Panc1 (cell line): Measurements from ENCODE around the gene PARD3.

Experiments
- POLR2AphosphoS5 ChIP-seq: IDR thresholded peaks from 2 replicates; pipeline ENCODE4 v1.6.1; 2012; ENCODE audit warnings: mild to moderate bottlenecking, low read depth, low read length, moderate library complexity
- SIN3A ChIP-seq: IDR thresholded peaks from 2 replicates; pipeline ENCODE4 v1.6.1; 2012; ENCODE audit warnings: low read depth, mild to moderate bottlenecking, low read length, moderate library complexity, borderline replicate concordance; ENCODE audit not compliant: insufficient read depth
- TCF7L2 ChIP-seq: IDR thresholded peaks from 2 replicates; pipeline ENCODE4 v1.6.1; 2011; ENCODE audit warnings: mild to moderate bottlenecking, low read depth, low read length, inconsistent platforms
- TF ChIP-seq, protein P1 (sequence below): fragments of 450-650 bp; IDR thresholded peaks from 2 replicates; pipeline ENCODE4 v1.5.1; 2017; ENCODE audit warnings: mild to moderate bottlenecking
- TF ChIP-seq, protein P2 (sequence below), 2 experiments: IDR thresholded peaks; 2 replicates each; pipeline ENCODE4 v1.6.1; 2011 to 2012; ENCODE audit warnings: low read depth in 2 of 2, control low read depth in 1 of 2, low read length in 1 of 2, mild to moderate bottlenecking in 1 of 2, moderate library complexity in 1 of 2; ENCODE audit not compliant: insufficient read depth in 1 of 2

DNA sequence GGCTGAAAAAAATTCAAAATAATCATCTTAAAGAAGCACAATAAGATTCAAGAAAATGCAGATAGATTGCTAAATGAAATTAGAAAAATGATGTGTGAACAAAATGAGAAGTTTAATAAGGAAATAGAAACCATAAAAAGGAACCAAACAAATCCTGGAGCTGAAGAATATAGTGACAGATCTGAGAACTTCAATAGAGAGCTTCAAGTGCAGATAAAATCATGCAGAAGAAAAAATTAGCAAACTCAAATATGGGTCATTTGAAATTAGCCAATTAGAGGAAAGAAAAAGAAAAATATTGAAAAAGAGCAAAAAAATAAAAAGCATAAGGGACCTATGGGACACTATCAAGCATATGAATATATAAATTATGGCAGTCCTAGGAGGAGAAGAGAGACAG is 720.1 kb downstream of the PARD3 start:
- no peak for TF ChIP-seq POLR2AphosphoS5
- TF ChIP-seq, protein P1, sequence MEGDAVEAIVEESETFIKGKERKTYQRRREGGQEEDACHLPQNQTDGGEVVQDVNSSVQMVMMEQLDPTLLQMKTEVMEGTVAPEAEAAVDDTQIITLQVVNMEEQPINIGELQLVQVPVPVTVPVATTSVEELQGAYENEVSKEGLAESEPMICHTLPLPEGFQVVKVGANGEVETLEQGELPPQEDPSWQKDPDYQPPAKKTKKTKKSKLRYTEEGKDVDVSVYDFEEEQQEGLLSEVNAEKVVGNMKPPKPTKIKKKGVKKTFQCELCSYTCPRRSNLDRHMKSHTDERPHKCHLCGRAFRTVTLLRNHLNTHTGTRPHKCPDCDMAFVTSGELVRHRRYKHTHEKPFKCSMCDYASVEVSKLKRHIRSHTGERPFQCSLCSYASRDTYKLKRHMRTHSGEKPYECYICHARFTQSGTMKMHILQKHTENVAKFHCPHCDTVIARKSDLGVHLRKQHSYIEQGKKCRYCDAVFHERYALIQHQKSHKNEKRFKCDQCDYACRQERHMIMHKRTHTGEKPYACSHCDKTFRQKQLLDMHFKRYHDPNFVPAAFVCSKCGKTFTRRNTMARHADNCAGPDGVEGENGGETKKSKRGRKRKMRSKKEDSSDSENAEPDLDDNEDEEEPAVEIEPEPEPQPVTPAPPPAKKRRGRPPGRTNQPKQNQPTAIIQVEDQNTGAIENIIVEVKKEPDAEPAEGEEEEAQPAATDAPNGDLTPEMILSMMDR: no peak
- TF ChIP-seq SIN3A: no peak
- TF ChIP-seq TCF7L2: no peak
- TF ChIP-seq, protein P2, sequence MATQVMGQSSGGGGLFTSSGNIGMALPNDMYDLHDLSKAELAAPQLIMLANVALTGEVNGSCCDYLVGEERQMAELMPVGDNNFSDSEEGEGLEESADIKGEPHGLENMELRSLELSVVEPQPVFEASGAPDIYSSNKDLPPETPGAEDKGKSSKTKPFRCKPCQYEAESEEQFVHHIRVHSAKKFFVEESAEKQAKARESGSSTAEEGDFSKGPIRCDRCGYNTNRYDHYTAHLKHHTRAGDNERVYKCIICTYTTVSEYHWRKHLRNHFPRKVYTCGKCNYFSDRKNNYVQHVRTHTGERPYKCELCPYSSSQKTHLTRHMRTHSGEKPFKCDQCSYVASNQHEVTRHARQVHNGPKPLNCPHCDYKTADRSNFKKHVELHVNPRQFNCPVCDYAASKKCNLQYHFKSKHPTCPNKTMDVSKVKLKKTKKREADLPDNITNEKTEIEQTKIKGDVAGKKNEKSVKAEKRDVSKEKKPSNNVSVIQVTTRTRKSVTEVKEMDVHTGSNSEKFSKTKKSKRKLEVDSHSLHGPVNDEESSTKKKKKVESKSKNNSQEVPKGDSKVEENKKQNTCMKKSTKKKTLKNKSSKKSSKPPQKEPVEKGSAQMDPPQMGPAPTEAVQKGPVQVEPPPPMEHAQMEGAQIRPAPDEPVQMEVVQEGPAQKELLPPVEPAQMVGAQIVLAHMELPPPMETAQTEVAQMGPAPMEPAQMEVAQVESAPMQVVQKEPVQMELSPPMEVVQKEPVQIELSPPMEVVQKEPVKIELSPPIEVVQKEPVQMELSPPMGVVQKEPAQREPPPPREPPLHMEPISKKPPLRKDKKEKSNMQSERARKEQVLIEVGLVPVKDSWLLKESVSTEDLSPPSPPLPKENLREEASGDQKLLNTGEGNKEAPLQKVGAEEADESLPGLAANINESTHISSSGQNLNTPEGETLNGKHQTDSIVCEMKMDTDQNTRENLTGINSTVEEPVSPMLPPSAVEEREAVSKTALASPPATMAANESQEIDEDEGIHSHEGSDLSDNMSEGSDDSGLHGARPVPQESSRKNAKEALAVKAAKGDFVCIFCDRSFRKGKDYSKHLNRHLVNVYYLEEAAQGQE (IDR thresholded peaks at IDR 0.05; ENCODE audit: insufficient read depth in 1 of 2, low read depth in 2 of 2, low read length in 1 of 2): no peak
